Liver (tissue), 3 donors: ENCODE results near the gene TMOD2.
A peak's percentile ranks its signal among the peaks of the same experiment; 100 is the strongest.

ENCODE experiments used
- EGR1 ChIP-seq, 2 donors: IDR thresholded peaks; 2 replicates each; pipeline ENCODE4 v1.6.1; 2016 to 2018; ENCODE audit warnings: antibody characterized with exemption in 2 of 2, low read depth in 2 of 2
- FOXA1 ChIP-seq: IDR thresholded peaks from 2 replicates; pipeline ENCODE4 v1.6.1; 2016; ENCODE audit warnings: antibody characterized with exemption
- GABPA ChIP-seq, 2 donors: IDR thresholded peaks in 1 of 2; conservative IDR thresholded peaks in 1 of 2; 2 replicates each; pipeline ENCODE4 v1.6.1; 2016; ENCODE audit warnings: antibody characterized with exemption in 2 of 2, mild to moderate bottlenecking in 1 of 2, moderate library complexity in 1 of 2
- JUND ChIP-seq, 2 donors: IDR thresholded peaks; 2 replicates each; pipeline ENCODE4 v1.6.1; 2016; ENCODE audit warnings: antibody characterized with exemption in 2 of 2
- RAD21 ChIP-seq, 2 donors: IDR thresholded peaks; 2 replicates each; pipeline ENCODE4 v1.6.1; 2016; ENCODE audit warnings: antibody characterized with exemption in 2 of 2, mild to moderate bottlenecking in 2 of 2
- RXRA ChIP-seq, 2 donors: IDR thresholded peaks; 2 replicates each; pipeline ENCODE4 v1.6.1; 2017 to 2018; ENCODE audit warnings: antibody characterized with exemption in 2 of 2, mild to moderate bottlenecking in 1 of 2
- SP1 ChIP-seq: IDR thresholded peaks from 2 replicates; pipeline ENCODE4 v1.6.1; 2018; ENCODE audit warnings: antibody characterized with exemption, mild to moderate bottlenecking
- TAF1 ChIP-seq: conservative IDR thresholded peaks from 2 replicates; pipeline ENCODE4 v1.6.1; 2016; ENCODE audit warnings: antibody characterized with exemption, mild to moderate bottlenecking
- YY1 ChIP-seq: IDR thresholded peaks from 2 replicates; pipeline ENCODE4 v1.6.1; 2016; ENCODE audit warnings: antibody characterized with exemption, mild to moderate bottlenecking
- TF ChIP-seq, protein P1 (sequence below): fragments of 150-350 bp; IDR thresholded peaks from 2 replicates; pipeline ENCODE4 v1.5.1; 2017; ENCODE audit warnings: improper control_type of control experiment, low read depth, low read length; ENCODE audit not compliant: missing input control
- TF ChIP-seq, protein P2 (sequence below): IDR thresholded peaks from 2 replicates; pipeline ENCODE4 v1.6.1; 2016; ENCODE audit warnings: antibody characterized with exemption
- TF ChIP-seq, protein P3 (sequence below): IDR thresholded peaks from 2 replicates; pipeline ENCODE4 v1.6.1; 2016; ENCODE audit warnings: antibody characterized with exemption, mild to moderate bottlenecking
- donor health status: healthy.
- donor health status: healthy.

DNA sequence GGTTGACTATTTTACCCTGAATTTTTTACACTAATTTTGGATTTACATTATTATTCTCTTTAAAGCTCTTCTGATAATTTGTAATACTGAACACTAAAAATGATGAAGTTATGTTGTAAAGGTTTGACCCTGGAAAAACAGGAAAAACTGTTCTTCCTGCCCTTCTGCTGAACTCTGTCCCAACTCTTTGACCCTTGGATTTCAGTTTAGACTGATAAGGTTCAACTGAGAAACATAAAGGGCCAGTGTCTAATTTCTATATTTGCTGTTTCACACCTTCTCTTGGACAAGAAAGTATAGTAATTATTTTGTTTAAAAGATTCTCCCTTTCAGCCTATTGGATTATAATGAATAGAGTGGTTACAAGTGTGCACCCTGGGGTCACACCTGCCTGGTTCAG, 65.2 kb downstream of the TMOD2 start:
- TF ChIP-seq, protein P1, sequence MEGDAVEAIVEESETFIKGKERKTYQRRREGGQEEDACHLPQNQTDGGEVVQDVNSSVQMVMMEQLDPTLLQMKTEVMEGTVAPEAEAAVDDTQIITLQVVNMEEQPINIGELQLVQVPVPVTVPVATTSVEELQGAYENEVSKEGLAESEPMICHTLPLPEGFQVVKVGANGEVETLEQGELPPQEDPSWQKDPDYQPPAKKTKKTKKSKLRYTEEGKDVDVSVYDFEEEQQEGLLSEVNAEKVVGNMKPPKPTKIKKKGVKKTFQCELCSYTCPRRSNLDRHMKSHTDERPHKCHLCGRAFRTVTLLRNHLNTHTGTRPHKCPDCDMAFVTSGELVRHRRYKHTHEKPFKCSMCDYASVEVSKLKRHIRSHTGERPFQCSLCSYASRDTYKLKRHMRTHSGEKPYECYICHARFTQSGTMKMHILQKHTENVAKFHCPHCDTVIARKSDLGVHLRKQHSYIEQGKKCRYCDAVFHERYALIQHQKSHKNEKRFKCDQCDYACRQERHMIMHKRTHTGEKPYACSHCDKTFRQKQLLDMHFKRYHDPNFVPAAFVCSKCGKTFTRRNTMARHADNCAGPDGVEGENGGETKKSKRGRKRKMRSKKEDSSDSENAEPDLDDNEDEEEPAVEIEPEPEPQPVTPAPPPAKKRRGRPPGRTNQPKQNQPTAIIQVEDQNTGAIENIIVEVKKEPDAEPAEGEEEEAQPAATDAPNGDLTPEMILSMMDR, result no peak
- TF ChIP-seq YY1 (peak; percentile 57), RAD21 (IDR thresholded peaks at IDR 0.05) (peak; percentile 40 to 52), SP1 (peak; percentile 76), RXRA (IDR thresholded peaks at IDR 0.05) (peak; percentile 98 to 99), JUND (IDR thresholded peaks at IDR 0.05) (peak; percentile 31 to 57), FOXA1 (no peak), EGR1 (IDR thresholded peaks at IDR 0.05; ENCODE audit: low read depth in 2 of 2) (no peak), TAF1 (no peak), GABPA (IDR thresholded peaks at IDR 0.05 in 1 of 2, conservative IDR thresholded peaks at IDR 0.05 in 1 of 2) (no peak)
- TF ChIP-seq, protein P2, sequence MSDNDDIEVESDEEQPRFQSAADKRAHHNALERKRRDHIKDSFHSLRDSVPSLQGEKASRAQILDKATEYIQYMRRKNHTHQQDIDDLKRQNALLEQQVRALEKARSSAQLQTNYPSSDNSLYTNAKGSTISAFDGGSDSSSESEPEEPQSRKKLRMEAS, result peak; percentile 83
- TF ChIP-seq, protein P3, sequence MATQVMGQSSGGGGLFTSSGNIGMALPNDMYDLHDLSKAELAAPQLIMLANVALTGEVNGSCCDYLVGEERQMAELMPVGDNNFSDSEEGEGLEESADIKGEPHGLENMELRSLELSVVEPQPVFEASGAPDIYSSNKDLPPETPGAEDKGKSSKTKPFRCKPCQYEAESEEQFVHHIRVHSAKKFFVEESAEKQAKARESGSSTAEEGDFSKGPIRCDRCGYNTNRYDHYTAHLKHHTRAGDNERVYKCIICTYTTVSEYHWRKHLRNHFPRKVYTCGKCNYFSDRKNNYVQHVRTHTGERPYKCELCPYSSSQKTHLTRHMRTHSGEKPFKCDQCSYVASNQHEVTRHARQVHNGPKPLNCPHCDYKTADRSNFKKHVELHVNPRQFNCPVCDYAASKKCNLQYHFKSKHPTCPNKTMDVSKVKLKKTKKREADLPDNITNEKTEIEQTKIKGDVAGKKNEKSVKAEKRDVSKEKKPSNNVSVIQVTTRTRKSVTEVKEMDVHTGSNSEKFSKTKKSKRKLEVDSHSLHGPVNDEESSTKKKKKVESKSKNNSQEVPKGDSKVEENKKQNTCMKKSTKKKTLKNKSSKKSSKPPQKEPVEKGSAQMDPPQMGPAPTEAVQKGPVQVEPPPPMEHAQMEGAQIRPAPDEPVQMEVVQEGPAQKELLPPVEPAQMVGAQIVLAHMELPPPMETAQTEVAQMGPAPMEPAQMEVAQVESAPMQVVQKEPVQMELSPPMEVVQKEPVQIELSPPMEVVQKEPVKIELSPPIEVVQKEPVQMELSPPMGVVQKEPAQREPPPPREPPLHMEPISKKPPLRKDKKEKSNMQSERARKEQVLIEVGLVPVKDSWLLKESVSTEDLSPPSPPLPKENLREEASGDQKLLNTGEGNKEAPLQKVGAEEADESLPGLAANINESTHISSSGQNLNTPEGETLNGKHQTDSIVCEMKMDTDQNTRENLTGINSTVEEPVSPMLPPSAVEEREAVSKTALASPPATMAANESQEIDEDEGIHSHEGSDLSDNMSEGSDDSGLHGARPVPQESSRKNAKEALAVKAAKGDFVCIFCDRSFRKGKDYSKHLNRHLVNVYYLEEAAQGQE, result peak; percentile 35
